Raji (cell line): ENCODE results near the gene BAHCC1.

Experiments used
- POLR2A ChIP-seq: IDR thresholded peaks from 2 replicates; pipeline ENCODE4 v1.6.1; 2011; ENCODE audit warnings: low read depth, low read length, control low read depth; ENCODE audit not compliant: insufficient read depth

The BAHCC1 gene

DNA sequence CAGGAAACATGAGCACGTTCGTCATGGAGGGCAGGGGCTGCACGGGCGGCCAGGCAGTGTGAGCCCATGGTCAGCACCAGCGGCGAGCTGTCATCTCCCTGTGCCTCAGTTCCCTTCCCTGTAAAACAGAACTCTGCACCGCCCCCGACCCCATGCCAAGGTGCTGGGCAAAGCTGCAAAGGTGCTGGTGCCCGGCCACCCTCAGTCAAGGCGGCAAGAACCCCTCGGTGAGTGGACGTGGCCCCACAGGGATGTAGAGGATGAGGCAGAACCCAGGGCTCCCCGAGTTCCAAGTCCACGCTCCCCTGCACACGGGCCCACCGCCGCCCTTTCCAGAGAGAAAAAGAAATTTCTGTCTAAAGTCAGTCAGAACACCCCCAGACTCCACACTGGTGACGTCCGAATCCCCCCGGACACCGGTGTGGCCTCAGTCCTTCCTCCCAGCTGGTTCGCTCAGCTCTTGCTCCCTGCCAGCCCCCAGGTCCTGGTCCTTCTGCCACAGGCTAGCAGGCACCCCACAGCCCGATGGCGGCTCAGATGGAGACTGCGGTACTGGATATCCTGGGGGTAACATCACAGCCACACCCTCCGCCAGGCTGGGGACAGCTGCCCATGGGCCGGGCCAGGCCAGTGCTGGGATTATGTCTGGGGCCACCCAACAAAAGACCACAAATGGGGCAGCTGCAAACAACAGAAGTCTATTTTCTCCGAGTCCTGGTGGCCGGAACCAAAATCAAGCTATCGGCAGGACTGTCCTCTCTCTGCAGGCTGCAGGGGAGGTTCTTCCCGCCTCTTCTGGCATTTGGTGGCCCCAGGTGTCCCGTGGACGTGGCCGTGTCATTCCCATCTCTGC, 14.4 kb upstream of the BAHCC1 start:
- no peak for TF ChIP-seq POLR2A

DNA sequence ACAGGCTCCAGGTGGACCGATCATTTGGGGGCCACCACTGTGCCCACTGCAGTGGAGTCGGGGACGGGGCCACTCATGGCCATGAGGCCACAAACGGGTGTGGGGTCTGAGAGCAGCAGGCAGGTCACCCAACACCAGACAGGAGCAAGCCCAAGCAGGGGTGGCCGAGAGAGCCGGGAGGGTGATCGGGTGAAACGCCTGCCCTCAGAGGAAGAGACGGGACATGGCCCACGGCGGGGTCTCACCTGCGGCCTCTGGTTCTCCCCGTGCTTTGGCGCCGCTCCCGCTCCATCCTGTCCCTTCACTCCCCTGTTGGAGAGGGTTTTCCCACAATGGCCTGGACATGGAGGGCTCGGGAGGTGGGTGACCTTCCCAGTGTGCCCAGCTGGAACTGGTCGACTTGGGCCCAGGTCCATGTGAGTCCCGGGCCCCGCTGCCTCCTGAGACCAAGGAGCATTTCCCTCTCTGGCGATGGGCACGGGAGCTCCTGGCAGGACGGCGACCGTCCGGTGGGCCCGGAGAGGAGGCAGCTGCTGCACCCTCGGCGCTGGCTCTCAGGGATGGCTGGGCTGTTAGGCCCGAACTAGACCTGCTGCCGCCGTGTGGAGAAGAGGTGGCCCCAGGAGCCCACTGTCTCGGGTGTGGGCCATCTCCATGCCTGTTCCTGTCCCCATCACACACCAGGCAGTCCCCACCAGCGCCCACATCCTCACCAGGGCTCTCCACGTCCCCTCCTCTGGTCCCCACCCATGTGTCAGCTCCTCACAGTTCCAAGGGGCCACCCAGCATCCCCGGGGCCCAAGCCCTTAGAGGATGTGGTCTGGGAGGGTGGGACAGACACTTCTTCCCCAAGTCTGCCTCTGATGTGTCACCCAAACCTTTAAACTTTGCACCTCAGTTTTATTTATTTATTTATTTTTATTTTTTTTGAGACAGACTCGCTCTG, 13.4 kb upstream of the BAHCC1 start:
- TF ChIP-seq POLR2A: no peak

DNA sequence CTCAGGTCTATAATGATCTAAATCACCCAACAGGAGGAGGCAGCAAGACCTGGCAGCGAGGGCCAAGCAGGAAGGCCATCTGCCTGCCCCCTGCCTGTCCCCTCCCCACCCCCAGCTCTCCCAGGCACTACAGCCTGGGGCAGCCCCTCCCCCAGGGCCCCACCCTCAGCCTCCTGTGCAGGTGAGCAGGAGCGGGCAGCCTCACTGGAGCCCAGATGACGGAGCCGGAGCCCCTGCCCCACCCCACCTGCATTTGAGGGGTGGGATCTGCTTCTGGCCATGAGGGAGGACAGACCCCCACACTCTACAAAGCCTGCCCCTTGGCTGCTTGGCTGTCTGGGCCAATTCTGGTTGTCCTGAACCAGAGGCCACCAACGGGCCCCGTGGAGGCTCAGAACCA, 12.4 kb upstream of the BAHCC1 start:
- TF ChIP-seq POLR2A: no peak

DNA sequence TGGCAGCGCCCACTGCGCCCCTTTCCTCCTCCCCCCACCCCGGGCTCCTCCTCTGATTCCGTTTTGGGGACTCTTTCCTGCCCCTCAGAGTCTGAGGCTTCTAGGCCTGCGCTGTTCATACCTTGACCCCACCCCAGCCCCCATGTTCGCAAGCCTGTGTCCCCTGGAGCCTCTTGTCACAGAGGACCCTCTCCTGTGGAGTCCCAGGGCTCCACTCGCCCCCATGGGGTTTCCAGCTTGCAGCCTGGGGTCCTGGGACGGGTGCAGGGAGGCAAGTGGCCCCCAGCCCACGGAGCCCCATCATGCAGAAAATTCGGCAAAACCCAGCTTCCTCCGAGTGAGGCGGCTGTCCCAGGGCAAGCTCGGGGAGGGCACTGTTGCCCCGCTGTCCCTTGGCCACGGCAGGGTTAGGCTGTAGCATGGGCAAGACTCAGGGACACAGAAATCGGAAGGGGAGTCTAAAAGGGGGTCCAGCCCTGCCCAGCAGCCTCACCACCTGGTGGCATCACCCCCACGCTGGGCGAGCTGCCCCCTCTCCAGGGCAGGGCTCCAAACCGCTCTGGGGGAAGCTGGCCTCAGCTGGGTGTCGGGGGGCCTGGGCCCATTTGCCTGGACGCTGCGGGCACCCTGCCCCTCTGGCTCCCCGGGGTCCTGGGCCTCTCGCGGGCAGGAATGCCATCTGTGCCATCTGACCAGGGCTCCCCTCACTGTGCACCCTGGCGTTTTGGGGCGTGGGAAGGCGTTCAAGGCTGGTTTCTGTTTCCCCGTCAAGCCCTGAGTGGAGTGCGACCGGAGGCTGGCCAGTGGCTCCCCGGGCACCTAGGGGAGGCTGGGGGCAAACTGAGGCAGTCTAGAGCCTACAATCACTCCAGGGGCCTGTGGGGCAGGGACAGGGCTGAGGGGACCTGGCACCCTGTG, 11.5 kb upstream of the BAHCC1 start:
- no peak for TF ChIP-seq POLR2A

DNA sequence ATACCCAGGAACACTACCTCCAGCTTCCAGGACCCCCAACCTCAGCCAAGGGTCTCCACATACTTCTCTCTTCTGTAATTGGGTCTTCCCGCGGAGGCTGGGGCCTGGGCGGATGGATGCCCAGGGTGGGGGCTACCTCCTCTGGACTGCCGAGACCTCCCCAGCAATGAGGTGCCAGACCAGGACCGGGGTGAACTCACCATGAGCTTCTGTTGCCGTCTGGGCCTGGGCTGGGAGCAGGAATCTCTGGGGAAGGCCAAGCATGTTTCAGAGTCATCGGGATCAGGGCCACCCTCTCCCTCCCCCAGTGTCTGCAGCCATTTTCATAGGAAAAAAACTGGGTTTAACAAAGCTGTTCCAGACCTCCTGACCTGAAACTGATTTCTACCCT, 10.3 kb upstream of the BAHCC1 start:
- no peak for TF ChIP-seq POLR2A

DNA sequence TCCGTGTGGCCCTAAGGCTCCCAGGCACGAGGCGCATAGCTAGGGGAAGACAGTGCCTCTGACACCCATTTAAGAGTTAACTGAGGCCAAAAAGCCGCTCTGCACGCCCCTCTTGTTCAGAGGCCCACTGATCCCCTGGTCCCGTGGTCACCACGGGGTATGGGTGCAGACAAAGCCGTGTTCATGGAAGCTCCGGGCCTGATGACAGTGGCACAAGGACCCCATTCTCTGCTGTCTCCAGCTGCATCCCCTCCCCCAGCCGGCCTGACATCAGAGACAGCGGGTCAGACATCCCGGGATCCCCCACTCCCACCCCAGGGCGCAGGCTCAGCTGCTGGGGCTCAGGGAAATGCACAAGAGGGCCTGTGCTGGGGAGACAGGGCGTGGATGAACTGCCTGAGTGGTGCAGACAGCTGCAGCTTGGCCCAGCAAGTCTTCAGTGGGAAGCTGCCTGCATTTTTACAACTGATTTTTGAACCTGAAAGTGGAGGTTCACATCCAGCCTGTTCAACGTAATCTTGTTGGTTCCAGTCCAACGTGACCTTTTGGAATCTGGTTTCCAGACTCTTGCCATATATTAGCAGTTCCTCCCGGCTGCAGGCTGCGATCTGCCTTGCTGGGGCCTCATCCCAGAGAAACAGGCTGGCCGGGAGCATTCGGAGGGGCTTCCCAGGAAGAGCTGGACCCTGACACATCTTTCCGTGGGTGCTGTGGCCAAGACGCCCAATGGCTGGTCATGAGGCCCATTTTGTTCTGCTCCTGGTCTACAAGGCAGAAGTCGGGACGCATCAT, 9.7 kb upstream of the BAHCC1 start:
- TF ChIP-seq POLR2A: no peak

DNA sequence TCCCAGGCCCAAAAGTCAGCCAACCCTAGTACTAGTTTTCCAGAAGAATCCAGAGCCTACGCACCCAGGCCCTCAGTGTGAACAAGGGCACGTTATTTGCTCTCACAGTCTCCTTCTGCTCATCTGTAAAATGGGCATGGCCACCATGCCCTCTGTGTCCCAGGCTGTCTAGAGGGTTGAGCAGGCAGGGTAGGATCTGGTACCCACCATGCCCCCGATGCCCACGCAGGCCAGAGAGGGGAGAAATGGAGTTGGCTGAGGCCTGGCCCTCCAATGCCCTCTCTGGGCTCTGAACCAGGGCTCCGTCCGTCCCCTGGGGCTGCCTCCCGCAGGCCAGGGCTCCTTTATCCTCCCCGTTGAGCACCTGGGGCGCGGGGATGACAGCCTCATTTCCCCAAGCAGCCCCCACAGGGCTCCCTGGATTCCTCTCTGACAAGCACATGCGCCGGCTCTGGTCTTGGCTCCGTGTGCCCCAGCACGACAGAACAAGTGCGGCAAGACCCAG, 9.1 kb upstream of the BAHCC1 start:
- no peak for TF ChIP-seq POLR2A

DNA sequence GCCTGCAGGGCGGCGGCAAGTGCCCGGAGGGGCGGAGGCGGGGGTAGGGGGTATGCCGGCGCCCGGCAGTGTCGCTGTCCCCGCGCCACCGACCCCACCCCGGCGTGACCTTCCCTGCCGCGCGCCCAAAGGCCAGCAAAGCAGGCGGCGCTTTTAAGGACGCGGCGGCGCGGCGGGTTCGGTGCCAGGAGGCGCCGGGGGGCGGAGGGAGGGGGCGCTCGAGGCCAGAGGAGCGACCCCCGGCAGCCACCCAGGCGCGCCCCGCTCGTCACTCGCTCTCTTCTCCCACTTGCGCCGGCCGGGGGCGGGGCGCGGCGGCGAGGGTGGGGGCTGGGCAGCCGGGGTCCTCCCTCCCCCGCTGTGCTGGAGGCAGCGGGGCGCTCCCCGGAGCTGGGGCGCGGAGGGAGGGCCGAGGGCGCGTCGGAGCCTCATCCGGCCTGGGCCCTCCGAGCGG, 8.6 kb upstream of the BAHCC1 start:
- no peak for TF ChIP-seq POLR2A

DNA sequence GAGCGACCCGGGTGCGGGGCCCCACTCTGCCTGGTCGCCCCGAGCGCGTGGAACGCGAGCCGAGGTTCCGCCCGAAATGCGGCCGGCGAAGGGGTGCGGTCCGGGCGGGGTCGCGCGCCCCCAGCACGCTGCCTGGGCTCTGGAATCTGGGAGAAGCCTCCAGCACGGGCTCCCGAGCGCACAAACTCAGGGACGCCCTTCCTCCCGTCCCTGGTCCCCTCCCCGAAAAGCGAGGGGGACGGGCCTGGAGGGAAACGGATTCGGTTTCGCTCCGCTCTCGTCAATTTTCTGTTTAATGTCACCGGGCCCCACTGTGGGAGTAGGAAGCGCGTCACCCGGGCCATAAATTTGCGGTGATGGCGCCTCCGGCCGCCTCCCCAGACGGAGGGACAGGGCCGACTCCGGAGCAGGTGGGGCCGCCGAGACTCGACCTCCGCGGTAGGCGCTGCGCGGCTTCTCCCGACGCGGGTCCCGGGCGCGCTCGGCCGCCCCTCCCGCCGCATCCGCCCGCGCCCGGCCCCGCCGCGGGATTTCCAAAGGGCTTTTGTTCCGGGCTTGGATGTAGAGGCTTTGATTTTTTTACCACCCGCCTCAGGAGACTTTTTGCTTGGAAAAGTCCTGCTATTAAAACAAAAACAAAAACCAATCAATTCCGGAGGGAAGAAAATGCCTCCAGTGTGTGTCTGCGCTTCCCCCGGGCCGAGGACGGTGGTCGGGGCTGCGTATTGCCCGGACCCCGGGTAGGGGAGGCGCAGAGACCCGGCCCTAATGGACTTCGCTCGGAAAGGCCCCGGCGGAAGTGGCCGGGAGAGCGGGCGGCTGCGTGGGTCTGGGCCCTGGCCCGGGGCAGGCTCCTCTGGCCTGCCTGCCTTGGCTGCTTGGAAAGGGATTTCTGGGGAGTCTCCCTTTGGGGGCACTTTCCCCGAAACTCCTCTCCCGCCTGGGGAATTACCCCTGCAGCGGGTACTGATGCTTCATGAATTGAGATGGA, 7.9 kb upstream of the BAHCC1 start:
- no peak for TF ChIP-seq POLR2A

DNA sequence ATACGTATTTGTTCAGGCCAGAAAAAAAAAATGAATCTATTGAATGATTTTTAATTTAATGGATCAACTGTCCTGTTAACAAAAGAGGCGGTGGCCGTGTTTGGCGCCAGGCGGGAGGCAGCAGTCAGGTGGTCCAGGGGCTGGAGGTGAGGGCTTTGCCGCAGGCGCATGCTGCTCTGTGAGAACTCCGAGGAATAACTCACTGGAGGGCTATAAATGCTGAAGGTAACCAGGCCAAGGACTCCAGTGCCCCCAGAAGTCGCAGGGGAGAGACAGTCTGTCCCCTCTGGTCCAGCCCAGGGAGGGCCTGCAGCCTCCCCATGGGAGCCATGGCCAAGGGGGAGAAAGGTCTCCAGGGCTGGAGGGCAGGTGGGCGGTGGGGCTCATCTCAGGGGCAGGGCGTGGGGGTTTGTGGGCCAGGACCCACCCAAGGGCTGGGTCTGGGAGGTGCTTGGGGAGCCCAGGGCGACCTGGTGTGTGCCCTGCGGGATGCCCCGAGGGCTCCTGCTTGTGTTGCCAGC, 7.1 kb upstream of the BAHCC1 start:
- TF ChIP-seq POLR2A: no peak

DNA sequence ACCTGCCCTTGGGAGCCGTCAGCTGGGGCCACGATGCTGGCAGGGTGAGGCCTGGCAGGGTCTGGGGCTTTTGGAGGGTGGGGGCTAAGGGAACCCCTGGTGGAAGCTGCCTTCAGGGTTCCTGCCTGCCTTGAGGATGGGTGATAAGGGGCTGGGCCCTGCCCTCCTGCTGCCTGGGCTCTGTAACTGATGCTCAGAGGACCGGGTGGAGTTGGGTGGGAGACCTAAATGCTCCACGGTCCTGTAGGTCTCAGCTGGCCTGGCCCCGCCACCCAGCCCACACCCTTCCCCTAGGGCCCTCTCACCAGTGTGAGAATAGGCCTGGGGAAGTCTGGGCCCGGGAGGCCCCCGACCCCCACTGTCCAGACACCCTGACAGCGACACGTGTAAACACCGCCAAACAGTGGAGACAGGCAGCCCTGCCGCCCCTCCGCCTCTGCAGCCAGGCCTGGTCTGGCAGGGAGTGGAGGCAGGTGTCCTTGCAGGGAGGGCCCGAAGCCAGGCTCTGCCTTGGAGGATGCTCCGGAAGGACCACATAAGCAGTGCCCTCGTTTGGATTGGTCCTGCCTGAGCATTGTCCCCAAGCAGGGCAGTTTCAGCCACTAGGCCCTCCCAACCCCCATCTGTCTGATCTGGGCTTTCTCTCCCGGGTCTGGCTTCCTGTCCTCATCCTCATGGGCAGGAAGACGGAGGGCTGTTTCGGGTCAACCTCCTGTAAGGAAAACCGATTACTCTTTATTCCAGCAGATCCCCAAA, 6.5 kb upstream of the BAHCC1 start:
- no peak for TF ChIP-seq POLR2A

DNA sequence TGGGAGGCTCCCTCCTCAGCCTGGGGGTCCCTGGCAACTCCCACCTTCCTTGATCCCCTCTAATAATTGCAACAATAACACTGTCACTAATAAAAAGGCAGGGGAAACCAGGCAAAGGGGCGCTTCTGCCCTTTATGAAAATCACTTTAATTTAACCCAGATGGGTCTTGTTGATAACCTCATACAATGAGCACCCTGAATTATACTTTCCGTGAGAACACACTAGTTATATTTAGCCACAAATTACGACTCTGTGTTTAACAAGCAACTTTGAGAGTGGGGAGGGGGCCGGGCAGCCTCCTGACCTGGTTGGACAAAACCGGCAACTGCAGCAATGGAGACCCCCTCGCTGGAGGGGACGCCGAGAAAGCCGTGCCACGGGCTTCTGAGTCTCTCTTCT, 5.7 kb upstream of the BAHCC1 start:
- no peak for TF ChIP-seq POLR2A
